Measurements from ENCODE around the gene DDX21.

GRCh38 chr10:69010151-69010640 lies 54.2 kb downstream of the DDX21 start:
- TF ChIP-seq SIN3A (IDR thresholded peaks at IDR 0.05; ENCODE audit: borderline replicate concordance, insufficient read depth, low read length): no peak
- TF ChIP-seq REST (IDR thresholded peaks at IDR 0.05; ENCODE audit: insufficient read depth in 1 of 2, low read depth in 2 of 2, low read length in 2 of 2): no peak
- no peak for TF ChIP-seq POLR2AphosphoS5 (IDR thresholded peaks at IDR 0.05; ENCODE audit: low read depth, low read length)
